ENCODE data around the gene TOMM70. TPM values are rescaled to one million over a fixed set of nuclear protein-coding genes. Genes with fewer than 3 reads are reported as not detected.

TOMM70 gene
- total RNA-seq, 2 donors from 2014 or later = 22.5 to 30.3 TPM

- H3K27ac ChIP-seq = no peak overlapping the region
- no peaks in the 10 kb centered on the region for H3K4me1 ChIP-seq (ENCODE audit: control insufficient read depth in 1 of 2, low read depth in 2 of 2)
- H3K36me3 ChIP-seq = no peaks in the 10 kb centered on the region
- H3K27me3 ChIP-seq (replicated peaks; ENCODE audit: insufficient read depth) = no peaks in the 10 kb centered on the region
- no peaks in the 10 kb centered on the region for H3K9me3 ChIP-seq
- no peak for TF ChIP-seq CTCF (IDR thresholded peaks at IDR 0.05)
- no peak overlapping the region for H3K4me3 ChIP-seq
- DNase-seq (ENCODE audit: low spot score) = no peak
- no peak for ATAC-seq (ENCODE audit: insufficient number of reproducible peaks, low FRiP score, low read depth)
Observed at GRCh38 chr3:100412912-100413590, 12.2 kb upstream of the TOMM70 start.

GRCh38 chr3:100411091-100411982 lies 10.4 kb upstream of the TOMM70 start:
- DNase-seq (ENCODE audit: low spot score) (no peak), ATAC-seq (ENCODE audit: insufficient number of reproducible peaks, low FRiP score, low read depth) (no peak)
- TF ChIP-seq CTCF (IDR thresholded peaks at IDR 0.05) = no peak
- no peak overlapping the region for H3K4me3 ChIP-seq
- no peaks in the 10 kb centered on the region for H3K27me3 ChIP-seq (replicated peaks; ENCODE audit: insufficient read depth)
- no peaks in the 10 kb centered on the region for H3K4me1 ChIP-seq (ENCODE audit: control insufficient read depth in 1 of 2, low read depth in 2 of 2)
- peaks cover 4% of the 10 kb centered on the region for H3K9me3 ChIP-seq
- H3K36me3 ChIP-seq = no peaks in the 10 kb centered on the region
- no peak overlapping the region for H3K27ac ChIP-seq

- no peak for ATAC-seq (ENCODE audit: insufficient number of reproducible peaks, low FRiP score, low read depth)
Observed at GRCh38 chr3:100407977-100408532, 7.2 kb upstream of the TOMM70 start.

GRCh38 chr3:100407164-100407563 lies 6.3 kb upstream of the TOMM70 start:
- peaks cover 10 to 11% of the 10 kb centered on the region in 2 donors for H3K4me1 ChIP-seq (ENCODE audit: control insufficient read depth in 1 of 2, low read depth in 2 of 2)
- no peaks in the 10 kb centered on the region for H3K27me3 ChIP-seq (replicated peaks; ENCODE audit: insufficient read depth)
- ATAC-seq (ENCODE audit: insufficient number of reproducible peaks, low FRiP score, low read depth) (no peak), DNase-seq (ENCODE audit: low spot score) (no peak)
- no peak overlapping the region for H3K4me3 ChIP-seq
- H3K36me3 ChIP-seq = no peaks in the 10 kb centered on the region
- TF ChIP-seq CTCF (IDR thresholded peaks at IDR 0.05) = no peak
- H3K27ac ChIP-seq = no peak overlapping the region
- H3K9me3 ChIP-seq = peaks cover 4% of the 10 kb centered on the region

More at GRCh38 chr3:100407977-100408532, 7.2 kb upstream of the TOMM70 start:
- Histone ChIP-seq H3K36me3 (no peaks in the 10 kb centered on the region), H3K9me3 (peaks cover 4% of the 10 kb centered on the region), H3K27me3 (replicated peaks; ENCODE audit: insufficient read depth) (no peaks in the 10 kb centered on the region), H3K4me3 (no peak overlapping the region), H3K4me1 (ENCODE audit: control insufficient read depth in 1 of 2, low read depth in 2 of 2) (peaks cover 4 to 10% of the 10 kb centered on the region in 2 donors), H3K27ac (no peak overlapping the region)
- DNase-seq (ENCODE audit: low spot score) = no peak
- TF ChIP-seq CTCF (IDR thresholded peaks at IDR 0.05) = no peak

GRCh38 chr3:100404250-100404548 lies 3.3 kb upstream of the TOMM70 start:
- no peak for ATAC-seq (ENCODE audit: insufficient number of reproducible peaks, low FRiP score, low read depth)
- no peak for DNase-seq (ENCODE audit: low spot score)
- Histone ChIP-seq H3K36me3 (no peaks in the 10 kb centered on the region), H3K4me3 (no peak overlapping the region), H3K9me3 (peaks cover 4% of the 10 kb centered on the region), H3K4me1 (ENCODE audit: control insufficient read depth in 1 of 2, low read depth in 2 of 2) (peaks cover 18 to 21% of the 10 kb centered on the region in 2 donors), H3K27me3 (replicated peaks; ENCODE audit: insufficient read depth) (no peaks in the 10 kb centered on the region), H3K27ac (no peak overlapping the region)
- TF ChIP-seq CTCF (IDR thresholded peaks at IDR 0.05) = no peak
